GM18511 (cell line): ENCODE data around the gene QSOX2.
"Not testable (repeated sequence)": the region's sequence is repeated elsewhere in the genome, so short reads cannot be mapped to it uniquely, and the experiment has no call there.

Experiments
- ATAC-seq: cut with Tn5 transposase; IDR thresholded peaks from one replicate; pipeline ENCODE4 v1.9.1; 2021; ENCODE audit warnings: mild to moderate bottlenecking, moderate library complexity; ENCODE audit not compliant: unreplicated experiment

The QSOX2 gene

GRCh38 chr9:136237486-136238341, 7.9 kb downstream of the QSOX2 start:
- ATAC-seq: no peak

- not testable (repeated sequence) for ATAC-seq
Observed at GRCh38 chr9:136236471-136237410, 8.9 kb downstream of the QSOX2 start.

- no peak for ATAC-seq
Observed at GRCh38 chr9:136235709-136236455, 9.7 kb downstream of the QSOX2 start.

- no peak for ATAC-seq
Observed at GRCh38 chr9:136235171-136235570, 10.4 kb downstream of the QSOX2 start.

- ATAC-seq: no peak
Observed at GRCh38 chr9:136234597-136234996, 11.0 kb downstream of the QSOX2 start.

- ATAC-seq: no peak
Observed at GRCh38 chr9:136233868-136234267, 11.7 kb downstream of the QSOX2 start.

GRCh38 chr9:136233411-136233810, 12.2 kb downstream of the QSOX2 start:
- ATAC-seq: no peak

GRCh38 chr9:136232969-136233368, 12.6 kb downstream of the QSOX2 start:
- ATAC-seq: no peak

- no peak for ATAC-seq
Observed at GRCh38 chr9:136231478-136232297, 13.9 kb downstream of the QSOX2 start.

GRCh38 chr9:136230773-136231172, 14.8 kb downstream of the QSOX2 start:
- no peak for ATAC-seq

GRCh38 chr9:136230365-136230764, 15.2 kb downstream of the QSOX2 start:
- no peak for ATAC-seq

GRCh38 chr9:136229096-136230065, 16.2 kb downstream of the QSOX2 start:
- no peak for ATAC-seq

- ATAC-seq: no peak
Observed at GRCh38 chr9:136228107-136228875, 17.3 kb downstream of the QSOX2 start.

- no peak for ATAC-seq
Observed at GRCh38 chr9:136226680-136227407, 18.8 kb downstream of the QSOX2 start.

GRCh38 chr9:136225748-136226679, 19.6 kb downstream of the QSOX2 start:
- peak; percentile 71 for ATAC-seq

GRCh38 chr9:136225366-136225747, 20.3 kb downstream of the QSOX2 start:
- ATAC-seq: peak; percentile 55
